ENCODE measurements around the gene C4orf50. TPM values are rescaled to one million over a fixed set of nuclear protein-coding genes. Genes with fewer than 3 reads are reported as not detected.

C4orf50 gene
- total RNA-seq, 1 experiment from 2014 or later: 0.17 TPM

DNA sequence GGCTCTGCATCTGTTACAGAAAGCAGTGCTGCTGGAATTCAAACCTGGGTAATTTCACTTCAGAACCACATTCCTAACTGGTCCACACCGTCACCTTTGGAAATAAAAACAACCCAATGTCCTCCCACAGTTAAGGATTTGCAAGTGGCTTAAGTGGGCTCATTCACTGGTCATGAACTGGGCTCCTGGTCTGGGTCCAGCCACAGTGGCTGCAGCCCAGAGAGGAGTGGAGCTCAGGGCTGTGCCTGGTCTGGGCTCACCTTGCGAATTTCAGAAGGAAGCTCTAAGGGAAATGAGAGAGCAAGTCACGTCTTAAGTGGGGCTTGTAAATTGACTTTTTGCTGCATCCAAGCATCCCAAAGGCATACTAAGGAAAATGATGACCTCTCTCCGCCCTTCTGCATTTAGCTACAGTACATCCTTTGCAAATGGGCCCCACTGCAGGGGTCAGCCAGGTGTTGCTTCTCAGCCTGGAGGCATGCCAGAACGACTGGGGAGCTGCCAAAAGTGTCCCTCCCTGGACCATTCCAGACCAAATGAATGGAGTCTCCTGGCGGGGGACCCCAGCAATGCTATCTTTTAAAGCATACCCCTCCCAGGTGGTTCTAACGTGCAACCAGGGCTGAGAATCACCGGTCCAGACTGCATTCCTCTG is 99.8 kb downstream of the C4orf50 start:
- Mint-ChIP-seq H3K36me3 (ENCODE audit: insufficient read depth in 1 of 3, low read depth in 3 of 3) (no peaks in the 10 kb centered on the region), H3K27me3 (ENCODE audit: low read depth) (peaks cover 55% of the 10 kb centered on the region), H3K4me1 (peaks cover 21 to 22% of the 10 kb centered on the region in 2 experiments), H3K4me3 (no peak overlapping the region; a peak in 1 of 5 replicates), H3K27ac (no peak overlapping the region), H3K9me3 (no peaks in the 10 kb centered on the region)
- Histone ChIP-seq H2BK20ac (ENCODE audit: low read depth, low read length, poor library complexity, severe bottlenecking) (no peak overlapping the region), H3K56ac (ENCODE audit: insufficient read length, low read depth, low read length) (no peak overlapping the region), H3K9me3 (ENCODE audit: control insufficient read depth, low read depth, low read length) (no peaks in the 10 kb centered on the region), H3K27me3 (ENCODE audit: insufficient read depth, low read length) (no peaks in the 10 kb centered on the region), H2BK120ac (ENCODE audit: low read depth, low read length, poor library complexity, severe bottlenecking) (no peak overlapping the region), H3K23me2 (ENCODE audit: insufficient read length, low read depth, low read length, poor library complexity, severe bottlenecking) (no peaks in the 10 kb centered on the region), H3K4ac (ENCODE audit: low read depth, low read length) (no peak overlapping the region), H4K20me1 (ENCODE audit: control insufficient read depth, insufficient read depth, insufficient read length) (no peaks in the 10 kb centered on the region), H3K27ac (ENCODE audit: insufficient read length, low read depth, low read length) (no peak overlapping the region), H3K9ac (ENCODE audit: extremely low read depth, insufficient read length, low read length) (no peak overlapping the region), H3T11ph (ENCODE audit: low read length) (no peak overlapping the region), H4K91ac (ENCODE audit: insufficient read length, low read depth, low read length) (no peak overlapping the region), H2AFZ (ENCODE audit: low read length) (no peak overlapping the region), H3K79me2 (ENCODE audit: insufficient read depth, low read length) (no peaks in the 10 kb centered on the region), H3K23ac (ENCODE audit: insufficient read length, low read depth, low read length) (no peak overlapping the region), H2BK12ac (ENCODE audit: insufficient read length, low read depth, low read length) (no peak overlapping the region), H3K4me1 (ENCODE audit: insufficient read depth, low read length) (peaks cover 5% of the 10 kb centered on the region; the same call in 1 of the 2 replicates), H2AK5ac (ENCODE audit: insufficient read length, low read length) (no peak overlapping the region), H3K79me1 (ENCODE audit: insufficient read depth, low read depth, low read length, poor library complexity, severe bottlenecking) (no peaks in the 10 kb centered on the region), H4K5ac (ENCODE audit: insufficient read length, low read depth, low read length) (no peak overlapping the region), H3K4me2 (ENCODE audit: insufficient read depth, insufficient read length, low read length) (no peak overlapping the region), H2BK5ac (ENCODE audit: insufficient read length, low read length) (no peak overlapping the region), H3K18ac (ENCODE audit: insufficient read length, low read depth, low read length) (no peak overlapping the region), H2BK15ac (ENCODE audit: low read depth, low read length) (no peak overlapping the region), H4K8ac (replicated peaks; ENCODE audit: insufficient read length, low read depth, low read length) (no peak overlapping the region), H3K14ac (ENCODE audit: insufficient read depth, low read length) (no peak overlapping the region)
- DNase-seq: no peak
- no CpG with 5 or more reads among the region's 8 CpGs for WGBS (ENCODE audit: extremely low coverage, insufficient read length, low lambda C conversion rate)
- TF ChIP-seq, protein P1, sequence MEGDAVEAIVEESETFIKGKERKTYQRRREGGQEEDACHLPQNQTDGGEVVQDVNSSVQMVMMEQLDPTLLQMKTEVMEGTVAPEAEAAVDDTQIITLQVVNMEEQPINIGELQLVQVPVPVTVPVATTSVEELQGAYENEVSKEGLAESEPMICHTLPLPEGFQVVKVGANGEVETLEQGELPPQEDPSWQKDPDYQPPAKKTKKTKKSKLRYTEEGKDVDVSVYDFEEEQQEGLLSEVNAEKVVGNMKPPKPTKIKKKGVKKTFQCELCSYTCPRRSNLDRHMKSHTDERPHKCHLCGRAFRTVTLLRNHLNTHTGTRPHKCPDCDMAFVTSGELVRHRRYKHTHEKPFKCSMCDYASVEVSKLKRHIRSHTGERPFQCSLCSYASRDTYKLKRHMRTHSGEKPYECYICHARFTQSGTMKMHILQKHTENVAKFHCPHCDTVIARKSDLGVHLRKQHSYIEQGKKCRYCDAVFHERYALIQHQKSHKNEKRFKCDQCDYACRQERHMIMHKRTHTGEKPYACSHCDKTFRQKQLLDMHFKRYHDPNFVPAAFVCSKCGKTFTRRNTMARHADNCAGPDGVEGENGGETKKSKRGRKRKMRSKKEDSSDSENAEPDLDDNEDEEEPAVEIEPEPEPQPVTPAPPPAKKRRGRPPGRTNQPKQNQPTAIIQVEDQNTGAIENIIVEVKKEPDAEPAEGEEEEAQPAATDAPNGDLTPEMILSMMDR (conservative IDR thresholded peaks at IDR 0.05): no peak

Measured in H9 (cell line).